Stimulated activated CD8-positive, alpha-beta memory T cell treated with anti-CD3 and anti-CD28 coated beads, Interleukin-15, amount 100 ng/mL, for 48 hours (primary cell): ENCODE measurements around the gene GPRIN3.
"Not testable (repeated sequence)": the region's sequence is repeated elsewhere in the genome, so short reads cannot be mapped to it uniquely, and the experiment has no call there.

ENCODE experiments used
- DNase-seq, 2 donors: peaks; one replicate each; pipeline ENCODE4 v3.0.0-alpha.2; 2020; ENCODE audit warnings: low read depth in 2 of 2

Gene GPRIN3

DNA sequence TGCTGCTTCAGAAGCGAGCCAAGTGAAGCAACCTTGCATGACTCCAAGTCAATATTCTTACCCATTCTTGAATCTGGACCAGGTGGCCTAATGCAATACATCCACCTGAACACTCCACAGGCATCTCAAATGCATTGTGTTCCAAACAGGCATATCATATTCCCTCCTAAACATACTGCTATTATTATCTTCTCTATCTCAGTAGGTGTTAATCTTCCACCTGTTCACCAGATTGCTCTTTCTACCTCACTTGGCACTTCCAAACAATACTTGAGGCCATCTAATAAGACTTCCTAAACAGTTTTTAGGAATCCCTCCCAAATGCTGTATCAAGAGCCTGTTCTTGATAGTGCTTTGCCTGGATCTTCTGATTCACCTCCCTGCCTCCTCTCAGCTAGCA lies 90.7 kb downstream of the GPRIN3 start:
- no peak for DNase-seq

DNA sequence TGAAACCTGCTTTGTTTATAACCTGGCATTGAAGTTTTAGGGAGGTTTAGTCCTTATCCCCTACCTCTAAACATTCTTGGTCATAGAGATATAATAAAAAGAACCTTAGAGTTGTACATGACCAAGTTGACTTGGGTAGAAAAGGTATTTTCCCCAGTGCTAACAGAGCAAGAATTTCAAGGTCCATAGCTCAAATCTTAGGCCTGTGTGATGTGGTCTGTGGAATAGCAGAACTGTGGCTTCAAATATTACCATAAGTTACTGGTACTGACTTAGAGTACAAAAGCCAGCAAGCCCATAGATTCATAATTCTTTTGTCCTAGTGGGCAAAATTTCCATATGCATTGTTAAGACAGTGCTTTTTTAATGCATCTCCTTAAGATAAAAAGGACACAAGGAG lies 91.2 kb downstream of the GPRIN3 start:
- DNase-seq, result no peak

DNA sequence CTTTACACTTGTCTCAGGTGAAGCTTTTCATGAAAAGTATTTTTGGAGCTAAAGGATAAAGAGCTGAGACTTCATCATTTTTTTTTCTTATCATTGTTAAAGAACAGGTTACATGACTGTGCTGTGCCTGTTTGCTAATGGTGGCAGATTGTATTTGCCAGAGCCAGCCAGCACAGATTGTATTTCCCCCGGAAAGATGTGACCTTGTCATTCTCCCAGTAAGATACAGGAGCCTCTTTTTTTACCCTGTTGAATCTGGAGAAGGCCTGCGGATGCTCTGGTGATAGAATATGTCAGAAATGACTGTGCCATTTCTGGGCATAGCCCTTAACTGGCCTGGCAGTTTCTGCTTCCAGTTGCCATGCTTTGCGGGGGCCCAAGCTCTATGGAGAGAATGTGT lies 91.9 kb downstream of the GPRIN3 start:
- no peak for DNase-seq

DNA sequence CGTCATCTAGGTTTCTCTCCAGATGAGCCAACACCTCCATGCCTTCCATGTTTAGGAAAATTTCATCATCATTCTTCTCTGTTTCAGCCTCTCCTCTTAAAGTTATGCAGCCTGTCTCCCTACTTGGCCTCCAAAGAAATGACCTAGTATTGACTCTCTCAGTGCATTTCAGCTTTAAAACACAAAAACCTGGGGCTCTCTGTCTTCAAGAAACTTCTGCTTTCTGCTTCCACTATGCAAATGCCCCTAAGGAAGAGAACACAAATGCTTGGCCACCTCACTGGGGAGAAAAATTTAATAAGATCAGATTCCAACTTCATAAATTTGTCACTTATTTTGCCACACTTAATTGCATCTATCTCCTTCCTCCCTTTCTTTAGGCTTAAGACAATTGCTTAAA lies 93.3 kb downstream of the GPRIN3 start:
- DNase-seq, result no peak

DNA sequence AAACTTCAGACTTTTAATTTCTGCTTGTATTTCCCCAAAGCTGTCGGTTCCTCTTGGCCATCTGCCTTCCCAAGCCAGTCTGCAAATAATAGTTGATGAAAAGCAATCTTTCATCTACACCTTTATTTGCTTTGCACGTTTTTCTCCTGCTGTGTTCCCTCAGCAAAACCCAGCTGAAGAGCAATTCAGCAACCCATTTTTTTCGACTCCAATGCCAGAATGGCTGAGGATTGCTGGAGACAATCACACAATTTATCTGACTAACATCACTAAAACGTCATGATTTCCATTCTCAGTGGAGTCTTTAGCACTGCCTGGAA lies 94.3 kb downstream of the GPRIN3 start:
- no peak for DNase-seq

DNA sequence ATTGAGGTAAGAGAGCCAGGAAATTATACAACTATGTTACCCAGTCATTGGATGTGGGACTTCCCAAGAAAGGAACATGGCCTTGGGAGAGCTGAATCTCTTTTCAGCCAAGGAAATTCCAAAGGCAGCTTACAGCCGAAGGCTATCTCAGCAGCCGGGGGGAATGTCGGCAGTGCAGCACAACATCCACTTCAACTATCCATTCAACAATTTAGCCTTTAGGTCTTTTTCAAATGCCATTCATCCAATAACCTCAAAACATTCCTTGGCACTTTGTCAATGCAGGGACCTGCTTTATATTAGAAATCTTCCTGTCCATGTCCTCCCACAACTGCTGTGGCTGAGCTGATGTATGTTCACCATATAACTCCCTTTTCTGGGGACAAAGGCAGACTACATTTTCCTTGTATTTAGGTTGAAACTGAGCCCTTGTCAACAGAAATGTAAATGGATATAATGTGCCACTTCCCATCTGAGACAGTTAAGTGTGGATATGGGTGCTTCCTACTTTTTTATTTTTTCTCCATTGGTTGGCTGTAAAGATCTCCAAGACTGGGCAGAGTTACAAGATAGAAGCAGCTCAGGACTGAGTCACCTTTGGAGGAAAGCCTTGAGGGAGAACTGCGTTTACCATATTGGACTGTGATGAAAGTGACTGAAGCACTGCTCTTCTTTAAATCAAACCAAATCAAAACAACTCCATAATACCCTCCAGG lies 94.8 kb downstream of the GPRIN3 start:
- DNase-seq, result no peak

DNA sequence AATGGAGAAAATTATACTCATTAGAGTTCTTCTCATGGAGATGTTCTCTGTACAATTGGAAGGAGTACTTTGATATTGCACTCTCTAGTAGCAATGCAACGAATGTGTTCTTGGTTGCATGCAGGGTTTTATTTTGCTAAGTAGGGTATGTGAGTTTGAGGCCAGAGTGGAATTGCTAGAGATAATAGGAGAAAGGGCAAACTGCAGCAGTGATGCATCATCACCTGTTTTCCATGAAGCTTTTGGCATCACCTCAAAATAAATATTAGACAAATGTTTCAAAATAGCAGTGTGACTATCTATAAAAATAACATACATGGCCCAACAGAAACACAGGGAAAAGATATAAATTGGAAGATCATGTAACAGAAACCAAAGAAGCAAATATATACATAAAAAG lies 103.0 kb downstream of the GPRIN3 start:
- no peak for DNase-seq

DNA sequence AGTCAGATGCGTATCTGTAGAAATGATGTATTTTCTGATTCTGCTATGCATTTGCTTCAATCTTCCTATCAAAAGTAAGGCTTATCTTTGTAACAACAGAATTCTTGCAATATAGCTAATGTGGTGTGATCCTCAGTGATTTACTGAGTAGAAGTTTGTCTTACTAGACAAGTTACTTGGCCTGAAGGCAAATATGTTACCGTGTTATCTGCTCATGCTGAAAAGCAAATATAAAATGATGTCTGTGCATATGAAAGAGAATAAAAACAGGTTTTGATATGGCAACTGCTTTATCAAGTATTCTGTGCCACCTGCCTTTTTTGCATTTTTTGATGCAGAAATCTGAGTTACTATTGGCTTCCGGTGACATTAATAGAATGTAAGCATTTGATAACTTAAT lies 103.7 kb downstream of the GPRIN3 start:
- DNase-seq, result no peak

DNA sequence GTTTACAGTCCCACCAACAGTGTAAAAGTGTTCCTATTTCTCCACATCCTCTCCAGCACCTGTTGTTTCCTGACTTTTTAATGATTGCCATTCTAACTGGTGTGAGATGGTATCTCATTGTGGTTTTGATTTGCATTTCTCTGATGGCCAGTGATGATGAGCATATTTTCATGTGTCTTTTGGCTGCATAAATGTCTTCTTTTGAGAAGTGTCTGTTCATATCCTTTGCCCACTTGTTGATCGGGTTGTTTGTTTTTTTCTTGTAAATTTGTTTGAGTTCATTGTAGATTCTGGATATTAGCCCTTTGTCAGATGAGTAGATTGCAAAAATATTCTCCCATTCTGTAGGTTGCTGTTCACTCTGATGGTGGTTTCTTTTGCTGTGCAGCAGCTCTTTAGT lies 108.2 kb downstream of the GPRIN3 start:
- DNase-seq, result not testable (repeated sequence)

DNA sequence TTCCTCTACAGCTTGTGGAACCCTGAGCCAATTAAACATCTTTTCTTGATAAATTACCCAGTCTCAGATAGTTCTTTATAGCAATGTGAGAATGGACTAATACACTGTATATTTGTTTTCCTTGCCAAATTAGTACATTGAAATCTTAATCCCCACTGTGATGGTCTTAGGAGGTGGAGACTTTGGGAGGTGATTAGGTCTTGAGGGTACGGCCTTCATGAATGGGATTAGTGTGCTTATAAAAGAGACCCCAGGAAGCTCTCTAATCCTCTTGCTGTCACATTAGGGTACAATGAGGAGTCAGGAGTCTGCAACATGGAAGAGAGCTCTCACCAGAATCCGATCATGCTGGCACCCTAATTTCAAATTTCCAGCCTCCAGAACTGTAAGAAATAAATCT lies 109.7 kb downstream of the GPRIN3 start:
- DNase-seq, result no peak

DNA sequence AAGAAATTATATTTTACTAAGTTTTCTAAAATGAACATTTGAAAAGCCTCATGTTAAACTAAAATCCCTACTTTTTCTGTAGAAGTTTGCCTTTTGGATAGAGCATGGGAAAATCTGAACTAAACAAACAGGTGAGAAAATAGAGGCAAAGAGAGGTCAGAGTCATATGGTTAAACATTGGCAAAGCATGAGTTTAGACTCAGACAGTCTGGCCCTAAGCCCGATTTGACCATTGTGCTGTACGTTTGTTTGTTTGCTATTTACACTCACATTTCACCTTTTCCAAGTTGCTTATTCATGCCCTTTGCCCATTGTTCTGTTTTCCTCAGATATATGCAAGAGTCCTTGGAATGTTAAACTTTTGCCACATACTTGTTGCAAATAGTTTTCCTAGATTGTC lies 110.9 kb downstream of the GPRIN3 start:
- DNase-seq, result no peak

DNA sequence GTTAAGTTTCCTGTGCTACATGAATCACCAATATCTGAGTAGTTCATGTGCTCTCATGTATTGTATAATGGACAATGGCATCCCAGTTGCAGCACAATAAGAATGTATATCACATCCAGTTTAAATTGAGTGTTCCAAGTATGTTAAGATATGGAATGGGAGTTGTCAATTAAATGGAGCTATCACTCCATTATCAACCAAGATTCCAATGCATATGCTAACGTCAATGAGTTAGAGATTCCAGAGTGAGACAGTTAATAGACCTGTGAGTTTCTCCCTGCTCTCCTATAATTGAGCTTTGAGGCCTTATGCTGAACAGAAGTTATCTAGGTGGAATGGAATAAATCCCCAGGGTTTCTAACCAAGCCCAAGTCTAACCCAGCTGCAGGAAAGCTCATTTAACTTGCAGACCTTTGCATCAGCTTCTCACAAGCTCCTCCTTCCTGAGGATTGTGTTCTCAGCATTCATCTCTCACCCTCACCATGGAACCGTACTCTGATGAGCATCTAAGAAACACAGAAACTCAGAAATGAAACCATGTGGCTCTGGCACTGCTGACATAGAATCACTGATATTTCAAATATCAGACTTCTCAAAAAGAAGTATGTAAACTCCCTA lies 111.4 kb downstream of the GPRIN3 start:
- DNase-seq, result no peak

DNA sequence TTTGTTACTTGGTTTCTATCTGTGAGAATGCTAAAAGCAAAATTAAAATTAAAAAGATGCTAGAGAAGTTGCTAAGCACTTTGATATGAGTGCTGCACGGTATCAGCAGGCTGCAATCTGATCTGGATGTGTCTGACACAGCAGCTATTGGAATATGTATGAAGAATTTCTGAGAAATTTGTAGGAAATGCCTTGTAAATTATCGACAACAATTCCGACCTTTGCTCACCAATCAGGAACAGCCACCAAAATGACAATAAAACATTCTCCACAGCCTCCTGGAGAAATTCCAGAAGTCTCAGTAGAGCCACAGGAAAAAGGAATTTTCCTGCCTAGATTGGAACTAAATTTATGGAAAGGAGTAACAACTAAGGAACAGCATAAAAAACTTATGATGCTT lies 113.8 kb downstream of the GPRIN3 start:
- no peak for DNase-seq
